HCT116 (cell line): ENCODE data around the gene MICAL3.

Source experiments
- EGR1 ChIP-seq: IDR thresholded peaks from 2 replicates; pipeline ENCODE4 v1.6.1; 2012; ENCODE audit warnings: low read depth
- POLR2A ChIP-seq: IDR thresholded peaks from 2 replicates; pipeline ENCODE4 v1.7.0; 2011; ENCODE audit warnings: borderline replicate concordance; ENCODE audit not compliant: insufficient read depth, insufficient read length; ENCODE audit errors: extremely low read depth
- TF ChIP-seq, protein P1 (sequence below), 3 experiments: fragments of 200-600 bp in 1 of 3; sonication (generic) in 1 of 3; IDR thresholded peaks in 2 of 3; conservative IDR thresholded peaks in 1 of 3; 2 replicates each; pipeline ENCODE4 v1.5.1; 2012 to 2017; ENCODE audit warnings: low read depth in 2 of 3, low read length in 2 of 3, antibody characterized with exemption in 1 of 3, borderline replicate concordance in 1 of 3, control low read depth in 1 of 3, mild to moderate bottlenecking in 1 of 3, mixed read lengths in 1 of 3, mixed run types in 1 of 3, moderate library complexity in 1 of 3; ENCODE audit not compliant: insufficient read depth in 1 of 3

DNA sequence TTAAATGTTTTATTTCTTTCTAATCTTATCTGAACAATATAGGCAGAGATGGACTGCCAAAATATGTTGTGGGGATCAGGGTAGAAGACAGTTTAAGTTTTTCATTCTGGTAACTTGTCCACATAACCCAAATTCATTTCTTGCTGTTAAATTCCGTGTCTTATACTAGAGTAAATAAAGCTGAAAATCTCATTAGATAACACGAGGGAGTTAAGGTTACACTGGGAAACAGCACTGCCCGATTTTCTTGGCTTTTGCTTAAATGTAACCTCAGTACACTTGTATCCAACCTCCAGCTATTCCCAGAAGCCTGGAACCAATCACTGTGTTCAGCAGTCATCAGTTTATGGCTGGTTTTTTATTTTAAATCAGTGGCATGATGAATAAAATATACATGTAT is 48.2 kb downstream of the MICAL3 start:
- TF ChIP-seq POLR2A, result no peak
- no peak for TF ChIP-seq EGR1
- TF ChIP-seq, protein P1, sequence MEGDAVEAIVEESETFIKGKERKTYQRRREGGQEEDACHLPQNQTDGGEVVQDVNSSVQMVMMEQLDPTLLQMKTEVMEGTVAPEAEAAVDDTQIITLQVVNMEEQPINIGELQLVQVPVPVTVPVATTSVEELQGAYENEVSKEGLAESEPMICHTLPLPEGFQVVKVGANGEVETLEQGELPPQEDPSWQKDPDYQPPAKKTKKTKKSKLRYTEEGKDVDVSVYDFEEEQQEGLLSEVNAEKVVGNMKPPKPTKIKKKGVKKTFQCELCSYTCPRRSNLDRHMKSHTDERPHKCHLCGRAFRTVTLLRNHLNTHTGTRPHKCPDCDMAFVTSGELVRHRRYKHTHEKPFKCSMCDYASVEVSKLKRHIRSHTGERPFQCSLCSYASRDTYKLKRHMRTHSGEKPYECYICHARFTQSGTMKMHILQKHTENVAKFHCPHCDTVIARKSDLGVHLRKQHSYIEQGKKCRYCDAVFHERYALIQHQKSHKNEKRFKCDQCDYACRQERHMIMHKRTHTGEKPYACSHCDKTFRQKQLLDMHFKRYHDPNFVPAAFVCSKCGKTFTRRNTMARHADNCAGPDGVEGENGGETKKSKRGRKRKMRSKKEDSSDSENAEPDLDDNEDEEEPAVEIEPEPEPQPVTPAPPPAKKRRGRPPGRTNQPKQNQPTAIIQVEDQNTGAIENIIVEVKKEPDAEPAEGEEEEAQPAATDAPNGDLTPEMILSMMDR (IDR thresholded peaks at IDR 0.05 in 2 of 3, conservative IDR thresholded peaks at IDR 0.05 in 1 of 3; ENCODE audit: borderline replicate concordance in 1 of 3, insufficient read depth in 1 of 3, low read depth in 2 of 3, low read length in 2 of 3), result no peak
